GM23338 (cell line): ENCODE results near the gene SORBS1. TPM values are rescaled to one million over a fixed set of nuclear protein-coding genes. Genes with fewer than 3 reads are reported as not detected.

Experiments
- ATAC-seq: fragments of 200-7000 bp; cut with Tn5 transposase; 3 replicates; pipeline ENCODE4 v1.9.1; 2020
- DNase-seq: peaks from one replicate; pipeline ENCODE4 v3.0.0-alpha.2; 2015; ENCODE audit warnings: low spot score
- H2AFZ ChIP-seq: fragments of 200-600 bp; sonication (generic); 2 replicates; pipeline ENCODE4 v1.8.0; 2016; ENCODE audit warnings: antibody characterized with exemption, mild to moderate bottlenecking, moderate library complexity
- H3F3A ChIP-seq: fragments of 200-600 bp; sonication (generic); replicated peaks from 2 replicates; pipeline ENCODE4 v1.8.0; 2017; ENCODE audit warnings: antibody characterized with exemption, mixed run types, low read depth
- H3K27ac ChIP-seq: fragments of 200-600 bp; sonication (generic); 2 replicates; pipeline ENCODE4 v1.6.1; 2016; ENCODE audit warnings: low read depth
- H3K27me3 ChIP-seq: fragments of 200-600 bp; sonication (generic); 2 replicates; pipeline ENCODE4 v1.8.0; 2016; ENCODE audit warnings: mild to moderate bottlenecking, mixed run types, moderate library complexity; ENCODE audit not compliant: insufficient read depth
- H3K36me3 ChIP-seq: fragments of 200-600 bp; sonication (generic); 2 replicates; pipeline ENCODE4 v1.8.0; 2016; ENCODE audit warnings: mild to moderate bottlenecking; ENCODE audit not compliant: insufficient read depth
- H3K4me1 ChIP-seq: fragments of 200-600 bp; sonication (generic); 2 replicates; pipeline ENCODE4 v1.8.0; 2016; ENCODE audit warnings: mild to moderate bottlenecking, moderate library complexity; ENCODE audit not compliant: insufficient read depth
- H3K4me2 ChIP-seq: fragments of 200-600 bp; sonication (generic); 2 replicates; pipeline ENCODE4 v1.7.1; 2017; ENCODE audit warnings: mixed run types
- H3K4me3 ChIP-seq: fragments of 200-600 bp; sonication (generic); 2 replicates; pipeline ENCODE4 v1.6.1; 2016; ENCODE audit warnings: mixed run types
- H3K79me2 ChIP-seq: fragments of 200-600 bp; sonication (generic); replicated peaks from 2 replicates; pipeline ENCODE4 v1.8.0; 2017; ENCODE audit warnings: mild to moderate bottlenecking; ENCODE audit not compliant: insufficient read depth
- H3K9me2 ChIP-seq: fragments of 200-600 bp; sonication (generic); 2 replicates; pipeline ENCODE4 v1.8.0; 2017; ENCODE audit not compliant: insufficient read depth
- H4K20me1 ChIP-seq: fragments of 200-600 bp; sonication (generic); replicated peaks from 2 replicates; pipeline ENCODE4 v1.8.0; 2017; ENCODE audit warnings: mild to moderate bottlenecking; ENCODE audit not compliant: insufficient read depth
- H3K27ac Mint-ChIP-seq: 2 replicates; pipeline ENCODE4 v1.8.0; 2020; ENCODE audit warnings: inconsistent platforms, mild to moderate bottlenecking, moderate library complexity, mixed read lengths
- H3K27me3 Mint-ChIP-seq: 3 replicates; pipeline ENCODE4 v1.8.0; 2022; ENCODE audit warnings: low read depth, mild to moderate bottlenecking, moderate library complexity, mixed read lengths, inconsistent platforms; ENCODE audit not compliant: insufficient read depth, poor library complexity
- H3K36me3 Mint-ChIP-seq: 3 replicates; pipeline ENCODE4 v1.8.0; 2021; ENCODE audit warnings: low read depth, mild to moderate bottlenecking, inconsistent platforms, moderate library complexity, mixed read lengths
- H3K4me1 Mint-ChIP-seq: 3 replicates; pipeline ENCODE4 v1.8.0; 2020; ENCODE audit warnings: mild to moderate bottlenecking, inconsistent platforms, mixed read lengths
- H3K4me3 Mint-ChIP-seq: 3 replicates; pipeline ENCODE4 v1.8.0; 2021; ENCODE audit warnings: moderate library complexity, mild to moderate bottlenecking, inconsistent platforms, mixed read lengths
- H3K9me3 Mint-ChIP-seq: 3 replicates; pipeline ENCODE4 v1.8.0; 2020; ENCODE audit warnings: moderate library complexity, mild to moderate bottlenecking, inconsistent platforms, mixed read lengths
- CREB1 ChIP-seq: fragments of 250-450 bp; sonication (Bioruptor Pico); IDR thresholded peaks from 2 replicates; pipeline ENCODE4 v1.5.0; 2020; ENCODE audit warnings: low read depth, mild to moderate bottlenecking, moderate library complexity
- EZH2 ChIP-seq: fragments of 200-600 bp; sonication (generic); IDR thresholded peaks from one replicate; pipeline ENCODE4 v1.8.0; 2017; ENCODE audit warnings: antibody characterized with exemption, mild to moderate bottlenecking, low read depth; ENCODE audit not compliant: unreplicated experiment
- EZH2phosphoT487 ChIP-seq: fragments of 200-600 bp; sonication (generic); IDR thresholded peaks from one replicate; pipeline ENCODE4 v1.8.1; 2018; ENCODE audit warnings: antibody characterized with exemption; ENCODE audit not compliant: unreplicated experiment
- NANOG ChIP-seq: IDR thresholded peaks from 2 replicates; pipeline ENCODE4 v1.6.1; 2016; ENCODE audit warnings: antibody characterized with exemption, borderline replicate concordance
- ZNF331 ChIP-seq: fragments of 250-450 bp; sonication (Bioruptor Pico); IDR thresholded peaks from 2 replicates; pipeline ENCODE4 v1.5.0; 2020; ENCODE audit warnings: low read depth, mild to moderate bottlenecking, moderate library complexity
- ZNF462 ChIP-seq: fragments of 250-450 bp; sonication (Bioruptor Pico); IDR thresholded peaks from 2 replicates; pipeline ENCODE4 v1.5.0; 2020; ENCODE audit warnings: mild to moderate bottlenecking, moderate library complexity
- polyA plus RNA-seq: library from polyadenylated mRNA; unstranded; fragments of >200 nt; fragmentation: Nextera tagmentation; extraction: Ambion mirVana; gene quantifications from 2 replicates; pipeline ENCODE4 v1.2.1, GENCODE V29; 2016
- total RNA-seq: library from RNA; depleted of rRNA; stranded (reverse); fragments of >200 nt; shearing (Covaris generic); gene quantifications from 2 replicates; pipeline ENCODE4 v1.2.3, GENCODE V29; 2014

Gene SORBS1
- total and polyA plus RNA-seq, 2 experiments from 2014 or later, result 47.7 to 51.5 TPM

- H3K79me2 ChIP-seq, result no peaks in the 10 kb centered on the region
- TF ChIP-seq ZNF331 (CRISPR knock-in tag), result no peak
- no peak for TF ChIP-seq ZNF462 (CRISPR knock-in tag)
- TF ChIP-seq EZH2phosphoT487, result no peak
- no peak for TF ChIP-seq CREB1
- TF ChIP-seq NANOG, result no peak
- no peak for TF ChIP-seq EZH2
- H4K20me1 ChIP-seq, result no peaks in the 10 kb centered on the region
- no peak overlapping the region for H3K4me2 ChIP-seq
- no peak for DNase-seq
- H3K27me3 ChIP-seq, result no peaks in the 10 kb centered on the region
- peaks cover 4% of the 10 kb centered on the region; the same call in 1 of the 2 replicates for H3K9me2 ChIP-seq
- no peak for ATAC-seq
- H3K9me3 Mint-ChIP-seq, result no peaks in the 10 kb centered on the region
- H3K27ac ChIP-seq, result no peak overlapping the region
- H3K36me3 Mint-ChIP-seq, result no peaks in the 10 kb centered on the region
- H3K4me3 ChIP-seq, result no peak overlapping the region
- no peaks in the 10 kb centered on the region for H3K36me3 ChIP-seq
- no peak overlapping the region for H3K27ac Mint-ChIP-seq
- no peaks in the 10 kb centered on the region for H3K4me1 ChIP-seq
- peaks cover 1% of the 10 kb centered on the region for H3K27me3 Mint-ChIP-seq
- H3K4me3 Mint-ChIP-seq, result no peak overlapping the region
- no peak overlapping the region for H2AFZ ChIP-seq
- H3K4me1 Mint-ChIP-seq, result peaks cover 8% of the 10 kb centered on the region; the same call in 2 of the 3 replicates
- H3F3A ChIP-seq, result no peaks in the 10 kb centered on the region
Observed at GRCh38 chr10:95569368-95569767, 8.2 kb upstream of the SORBS1 start.
